GM19035 (cell line): ENCODE data around the gene PNPLA6.
A peak's percentile ranks its signal among the peaks of the same experiment; 100 is the strongest.

ENCODE experiments used
- ATAC-seq: cut with Tn5 transposase; IDR thresholded peaks from one replicate; pipeline ENCODE4 v1.9.1; 2021; ENCODE audit not compliant: unreplicated experiment

Gene PNPLA6

GRCh38 chr19:7515110-7515644 lies 20.3 kb upstream of the PNPLA6 start:
- no peak for ATAC-seq

DNA sequence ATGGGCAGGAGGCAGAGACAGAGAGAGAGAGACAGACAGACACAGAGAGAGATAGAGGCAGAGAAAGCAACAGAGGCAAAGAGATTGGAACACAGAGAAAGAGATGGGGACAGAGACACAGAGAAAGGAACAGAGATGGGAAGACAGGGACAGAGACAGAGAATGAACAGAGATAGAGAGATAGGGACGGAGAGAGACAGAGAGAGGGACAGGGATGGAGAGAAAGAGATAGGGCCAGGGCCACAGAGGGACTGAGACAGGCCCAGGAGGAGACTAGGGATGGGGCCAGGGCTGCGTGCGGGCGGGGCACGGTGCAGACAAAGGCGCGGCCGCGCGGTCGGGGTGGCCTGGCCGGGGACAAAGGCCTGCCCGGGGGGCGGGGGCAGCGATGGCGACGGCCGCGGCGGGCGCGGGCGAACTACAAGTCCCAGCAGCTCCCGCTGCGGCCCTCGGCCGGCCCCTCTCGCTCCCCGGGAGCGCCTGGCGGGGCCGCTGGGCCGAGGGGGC lies 19.8 kb upstream of the PNPLA6 start, which contains the start of gene ZNF358:
TSS of gene ZNF358 (plus strand) at position 459 of the 507 bp plus-strand sequence. CDS start 3,140 bp downstream, outside the sequence.
- ATAC-seq = no peak

GRCh38 chr19:7516333-7516732 lies 19.2 kb upstream of the PNPLA6 start:
- no peak for ATAC-seq

GRCh38 chr19:7516878-7517277 lies 18.6 kb upstream of the PNPLA6 start:
- ATAC-seq = no peak

GRCh38 chr19:7519361-7520130 lies 16.0 kb upstream of the PNPLA6 start:
- no peak for ATAC-seq

- ATAC-seq = no peak
Observed at GRCh38 chr19:7520131-7521051, 15.1 kb upstream of the PNPLA6 start.

DNA sequence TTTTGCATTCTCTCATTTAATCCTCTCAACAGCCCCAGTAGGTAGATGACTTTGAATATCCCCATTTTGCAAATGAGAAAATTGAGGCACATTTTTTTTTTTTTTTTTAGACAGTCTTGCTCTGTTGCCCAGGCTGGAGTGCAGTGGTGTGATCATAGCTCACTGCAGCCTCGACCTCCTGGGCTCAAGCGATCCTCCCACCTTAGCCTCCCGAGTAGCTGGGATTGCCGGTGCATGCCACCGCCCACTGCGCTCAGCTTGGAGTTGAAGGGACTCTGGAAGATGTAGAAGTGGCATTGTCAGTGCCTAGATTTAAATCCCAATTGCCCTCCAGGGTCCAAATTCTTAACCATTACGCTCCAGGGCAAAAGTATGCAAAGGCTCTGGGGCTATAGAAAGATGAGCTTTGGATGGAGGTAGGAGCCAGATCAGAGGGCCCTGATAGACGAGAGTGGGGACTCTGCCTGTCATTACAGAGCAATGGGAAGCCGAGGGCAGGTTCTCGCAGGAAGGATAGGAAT lies 13.9 kb upstream of the PNPLA6 start:
- no peak for ATAC-seq

- ATAC-seq = peak; percentile 86
Observed at GRCh38 chr19:7522072-7522922, 13.2 kb upstream of the PNPLA6 start, which contains the start of gene MCOLN1. TSS of gene MCOLN1 (plus strand) at chr19:7522624. CDS start at chr19:7522751, 127 bp downstream.

DNA sequence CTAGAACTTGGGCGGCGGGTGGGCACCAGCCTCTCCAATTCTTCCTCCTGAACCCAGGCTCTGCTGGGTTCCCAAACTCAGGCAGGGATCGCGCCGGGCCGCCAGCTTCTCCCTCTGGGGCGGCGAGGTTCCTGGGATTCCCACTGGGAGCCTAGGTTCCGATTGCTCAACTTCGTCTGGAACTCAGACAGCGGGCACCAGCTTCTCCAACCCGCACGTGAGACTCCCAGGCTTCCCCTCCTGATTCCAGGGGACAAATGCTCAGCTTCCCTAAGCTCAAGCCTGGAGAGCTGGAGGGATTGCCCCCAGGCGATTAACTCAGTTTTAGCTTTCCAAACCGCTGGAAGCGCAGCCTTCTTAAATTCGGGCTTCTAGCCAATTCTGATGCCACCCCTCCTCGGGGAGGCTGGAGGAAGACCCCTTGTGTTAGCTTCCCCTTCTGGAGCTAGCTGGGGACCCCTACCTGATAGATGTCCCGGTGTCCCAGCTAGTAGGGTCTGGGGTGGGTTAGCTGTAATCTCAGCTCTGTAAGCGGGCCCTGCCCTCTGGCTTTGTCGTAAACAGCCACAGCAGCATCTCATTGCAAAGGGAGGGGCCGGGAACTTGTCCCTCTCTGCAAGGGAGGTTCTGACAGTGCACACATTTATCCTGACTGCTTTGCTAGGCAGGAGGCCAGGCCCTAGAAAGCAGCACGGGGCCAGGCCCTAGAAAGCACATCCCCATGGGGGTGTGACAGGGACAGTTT lies 12.4 kb upstream of the PNPLA6 start:
- peak; percentile 5 for ATAC-seq

- no peak for ATAC-seq
Observed at GRCh38 chr19:7524523-7524922, 11.0 kb upstream of the PNPLA6 start.

- ATAC-seq = no peak
Observed at GRCh38 chr19:7524992-7525739, 10.4 kb upstream of the PNPLA6 start.

- ATAC-seq = no peak
Observed at GRCh38 chr19:7526059-7526929, 9.2 kb upstream of the PNPLA6 start.

GRCh38 chr19:7527516-7528191 lies 7.9 kb upstream of the PNPLA6 start:
- no peak for ATAC-seq

DNA sequence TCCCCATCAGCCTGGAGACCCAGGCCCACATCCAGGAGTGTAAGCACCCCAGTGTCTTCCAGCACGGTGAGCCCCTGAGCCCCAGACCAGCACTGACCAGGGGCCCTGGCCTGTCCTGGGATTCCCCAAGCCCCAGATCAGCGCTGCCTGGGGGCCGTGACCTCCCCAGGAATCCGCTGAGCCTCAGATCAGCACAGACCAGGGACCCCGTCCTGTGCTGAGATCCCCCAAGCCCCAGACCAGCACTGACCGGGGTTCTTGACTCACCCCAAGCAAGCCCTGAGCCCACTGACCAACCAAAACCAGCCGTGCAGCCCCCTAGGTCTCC lies 7.4 kb upstream of the PNPLA6 start:
- no peak for ATAC-seq

- ATAC-seq = no peak
Observed at GRCh38 chr19:7528522-7529245, 6.8 kb upstream of the PNPLA6 start.

DNA sequence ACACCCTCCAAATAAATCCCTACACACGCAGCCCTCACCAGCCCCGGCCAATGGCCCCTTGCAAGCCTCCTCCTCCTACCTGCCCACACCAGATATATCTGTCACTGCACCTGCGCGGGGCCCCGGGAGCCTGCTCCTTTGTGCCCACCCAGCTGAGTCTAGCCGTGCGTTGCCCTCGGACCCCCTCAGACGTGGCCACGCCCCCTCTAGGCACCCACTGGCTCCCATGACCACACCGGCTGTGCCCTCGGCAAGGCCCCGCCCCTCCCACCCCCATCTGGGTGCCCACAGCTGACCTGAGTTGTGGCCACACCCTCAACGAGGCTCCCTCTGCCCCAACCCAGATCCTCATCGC lies 6.3 kb upstream of the PNPLA6 start:
- ATAC-seq = no peak
